Caco-2 (cell line): Measurements from ENCODE around the gene CDH12. TPM values are rescaled to one million over a fixed set of nuclear protein-coding genes. Genes with fewer than 3 reads are reported as not detected.

Experiments
- BruUV-seq: library from RNA; stranded (reverse); fragments of 400-500 nt; replicated peaks from 2 replicates; lab custom pipeline; 2021; lab: Mats Ljungman, UMichigan
- CTCF ChIA-PET: fragments of 300-600 bp; sonication (Branson Sonifier 250); formaldehyde crosslinking; loops from one replicate; lab custom pipeline; 2022; ENCODE audit warnings: antibody characterized with exemption; lab: Charles Lee
- POLR2A ChIA-PET: fragments of 300-600 bp; sonication (Branson Sonifier 250); formaldehyde crosslinking; loops from one replicate; lab custom pipeline; 2022; ENCODE audit warnings: antibody characterized with exemption; lab: Charles Lee
- DNase-seq, 2 experiments: peaks; one replicate each; pipeline versions ENCODE4 v3.0.0 to v3.0.0-alpha.2; 2020 to 2022
- H3K27me3 ChIP-seq: replicated peaks from 2 replicates; pipeline ENCODE4 v1.6.0; 2011; ENCODE audit warnings: low read length; ENCODE audit not compliant: control insufficient read depth, insufficient read depth
- H3K36me3 ChIP-seq: 2 replicates; pipeline ENCODE4 v1.5.1; 2011; ENCODE audit warnings: low read length; ENCODE audit not compliant: control insufficient read depth, insufficient read depth
- H3K4me1 ChIP-seq: fragments of 250-450 bp; sonication (Bioruptor Pico); 2 replicates; pipeline ENCODE4 v1.5.1; 2020; ENCODE audit warnings: mild to moderate bottlenecking
- H3K4me3 ChIP-seq: 2 replicates; pipeline ENCODE4 v1.5.1; 2011; ENCODE audit warnings: low read depth, mild to moderate bottlenecking, control low read depth, low read length
- H3K9me3 ChIP-seq: fragments of 250-450 bp; sonication (Bioruptor Pico); 2 replicates; pipeline ENCODE4 v1.5.1; 2020; ENCODE audit warnings: mild to moderate bottlenecking, moderate library complexity
- H3K27ac Mint-ChIP-seq: one replicate; pipeline ENCODE4 v1.8.0; 2022; ENCODE audit warnings: mixed read lengths; ENCODE audit not compliant: unreplicated experiment
- H3K27me3 Mint-ChIP-seq: one replicate; pipeline ENCODE4 v1.8.0; 2022; ENCODE audit warnings: mixed read lengths; ENCODE audit not compliant: insufficient read depth, unreplicated experiment
- H3K36me3 Mint-ChIP-seq: one replicate; pipeline ENCODE4 v1.8.0; 2022; ENCODE audit warnings: mild to moderate bottlenecking, mixed read lengths; ENCODE audit not compliant: insufficient read depth, unreplicated experiment
- H3K4me1 Mint-ChIP-seq: one replicate; pipeline ENCODE4 v1.8.0; 2022; ENCODE audit warnings: low read depth, mixed read lengths; ENCODE audit not compliant: unreplicated experiment
- H3K4me3 Mint-ChIP-seq: one replicate; pipeline ENCODE4 v1.8.0; 2022; ENCODE audit warnings: mild to moderate bottlenecking, moderate library complexity, mixed read lengths; ENCODE audit not compliant: unreplicated experiment
- H3K9me3 Mint-ChIP-seq: one replicate; pipeline ENCODE4 v1.8.0; 2022; ENCODE audit warnings: mixed read lengths; ENCODE audit not compliant: unreplicated experiment
- intact Hi-C: fragments of 100-400 bp; cut with micrococcal nuclease; formaldehyde crosslinking; loops from one replicate; pipeline ENCODE4 v1.10.0; 2022; ENCODE audit not compliant: unreplicated experiment
- total RNA-seq: library from RNA; stranded (reverse); gene quantifications from 2 replicates; pipeline ENCODE4 v1.2.3, GENCODE V29; 2022
- TF ChIP-seq, protein P1 (sequence below), 2 experiments: fragments of 200-600 bp in 1 of 2; IDR thresholded peaks; 1 replicate in 1 of 2; 2 replicates in 1 of 2; pipeline versions ENCODE4 v1.5.1 to v1.8.0; 2011 to 2022; ENCODE audit warnings: antibody characterized with exemption in 1 of 2, control low read depth in 1 of 2, inconsistent platforms in 1 of 2, low read depth in 1 of 2, low read length in 1 of 2, mild to moderate bottlenecking in 1 of 2, moderate library complexity in 1 of 2; ENCODE audit not compliant: insufficient read depth in 1 of 2, severe bottlenecking in 1 of 2, unreplicated experiment in 1 of 2

The CDH12 gene
- total RNA-seq, 1 experiment from 2014 or later, result not detected

DNA sequence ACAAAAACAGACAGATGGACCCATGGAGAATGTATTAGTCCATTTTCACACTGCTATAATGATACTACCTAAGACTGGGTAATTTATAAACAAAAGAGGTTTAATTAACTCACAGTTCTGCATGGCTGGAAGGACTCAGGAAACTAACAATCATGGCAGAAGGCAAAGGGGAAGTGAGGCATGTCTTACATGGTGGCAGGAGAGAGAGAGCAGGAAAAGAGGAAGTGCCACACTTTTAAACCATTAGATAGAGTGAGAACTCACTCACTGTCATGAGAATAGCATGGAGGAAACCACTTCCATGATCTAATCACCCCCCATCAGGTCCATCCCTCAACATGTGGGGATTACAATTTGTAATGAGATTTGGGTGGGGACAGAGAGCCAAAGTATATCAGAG is 808.9 kb downstream of the CDH12 start:
- no TSS peak for BruUV-seq
- Mint-ChIP-seq H3K36me3 (no peaks in the 10 kb centered on the region), H3K9me3 (no peaks in the 10 kb centered on the region), H3K27ac (no peak overlapping the region), H3K4me3 (no peak overlapping the region), H3K27me3 (no peaks in the 10 kb centered on the region), H3K4me1 (no peaks in the 10 kb centered on the region)
- POLR2A ChIA-PET, result no interaction called here
- Histone ChIP-seq H3K27me3 (no peaks in the 10 kb centered on the region), H3K36me3 (no peaks in the 10 kb centered on the region), H3K4me1 (no peaks in the 10 kb centered on the region), H3K9me3 (no peaks in the 10 kb centered on the region), H3K4me3 (no peak overlapping the region)
- TF ChIP-seq, protein P1, sequence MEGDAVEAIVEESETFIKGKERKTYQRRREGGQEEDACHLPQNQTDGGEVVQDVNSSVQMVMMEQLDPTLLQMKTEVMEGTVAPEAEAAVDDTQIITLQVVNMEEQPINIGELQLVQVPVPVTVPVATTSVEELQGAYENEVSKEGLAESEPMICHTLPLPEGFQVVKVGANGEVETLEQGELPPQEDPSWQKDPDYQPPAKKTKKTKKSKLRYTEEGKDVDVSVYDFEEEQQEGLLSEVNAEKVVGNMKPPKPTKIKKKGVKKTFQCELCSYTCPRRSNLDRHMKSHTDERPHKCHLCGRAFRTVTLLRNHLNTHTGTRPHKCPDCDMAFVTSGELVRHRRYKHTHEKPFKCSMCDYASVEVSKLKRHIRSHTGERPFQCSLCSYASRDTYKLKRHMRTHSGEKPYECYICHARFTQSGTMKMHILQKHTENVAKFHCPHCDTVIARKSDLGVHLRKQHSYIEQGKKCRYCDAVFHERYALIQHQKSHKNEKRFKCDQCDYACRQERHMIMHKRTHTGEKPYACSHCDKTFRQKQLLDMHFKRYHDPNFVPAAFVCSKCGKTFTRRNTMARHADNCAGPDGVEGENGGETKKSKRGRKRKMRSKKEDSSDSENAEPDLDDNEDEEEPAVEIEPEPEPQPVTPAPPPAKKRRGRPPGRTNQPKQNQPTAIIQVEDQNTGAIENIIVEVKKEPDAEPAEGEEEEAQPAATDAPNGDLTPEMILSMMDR (IDR thresholded peaks at IDR 0.05; ENCODE audit: insufficient read depth in 1 of 2, low read depth in 1 of 2, low read length in 1 of 2, severe bottlenecking in 1 of 2, unreplicated experiment in 1 of 2), result no peak
- intact Hi-C loops, result no loop called here
- CTCF ChIA-PET, result no interaction called here
- DNase-seq, result no peak

DNA sequence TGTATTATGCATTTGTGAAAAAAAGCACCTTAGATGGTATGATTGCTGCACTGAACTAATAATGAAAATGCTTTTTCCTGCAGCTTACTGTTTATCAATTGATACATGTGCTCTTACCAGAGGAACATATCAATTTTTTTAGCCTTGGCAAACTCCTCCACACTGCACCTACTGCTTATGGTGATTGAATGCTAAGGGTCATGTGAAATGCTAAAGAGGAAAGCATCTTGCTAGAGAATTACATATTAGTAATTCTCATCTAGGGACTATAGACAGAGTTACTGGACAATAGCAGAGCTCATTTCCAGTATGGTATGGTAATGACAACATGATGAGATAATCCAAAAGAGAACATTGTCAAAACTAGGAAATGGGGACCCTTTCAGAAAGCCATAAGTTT is 817.1 kb downstream of the CDH12 start:
- H3K4me1 Mint-ChIP-seq, result no peaks in the 10 kb centered on the region
- intact Hi-C loops, result no loop called here
- BruUV-seq, result no TSS peak

DNA sequence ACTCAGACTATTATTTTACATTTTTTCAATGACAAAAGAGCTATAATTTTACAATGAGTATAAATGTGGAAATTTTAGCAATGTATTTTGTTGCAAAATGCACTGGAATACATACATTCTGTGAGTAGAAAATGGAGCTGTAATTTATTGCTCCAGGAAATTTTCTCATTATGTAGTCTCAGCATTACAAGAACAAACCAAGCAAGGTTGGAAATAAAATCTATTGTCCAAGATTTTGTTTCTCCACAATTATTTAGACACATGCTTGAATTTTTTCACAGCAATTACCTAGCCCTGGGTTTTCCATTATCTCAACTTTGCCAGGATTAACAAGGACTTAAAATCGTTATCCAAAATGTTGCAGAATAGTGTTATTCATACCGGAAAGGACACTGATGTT is 820.1 kb downstream of the CDH12 start:
- BruUV-seq, result no TSS peak
- DNase-seq, result no peak
- ChIA-PET POLR2A (interaction anchor here (0.7 kb wide), 1 partner anchor 433 kb away, joined by 3 read pairs; no protein-coding TSS in a partner anchor), CTCF (no interaction called here)
- H3K4me3 Mint-ChIP-seq, result no peak overlapping the region
- Histone ChIP-seq H3K36me3 (no peaks in the 10 kb centered on the region), H3K4me1 (no peaks in the 10 kb centered on the region), H3K27me3 (no peaks in the 10 kb centered on the region), H3K4me3 (no peak overlapping the region), H3K9me3 (no peaks in the 10 kb centered on the region)
- intact Hi-C loops, result no loop called here
- no peaks in the 10 kb centered on the region for H3K9me3 Mint-ChIP-seq
- no peak overlapping the region for H3K27ac Mint-ChIP-seq
- H3K36me3 Mint-ChIP-seq, result no peaks in the 10 kb centered on the region
- H3K27me3 Mint-ChIP-seq, result no peaks in the 10 kb centered on the region
- H3K4me1 Mint-ChIP-seq, result no peaks in the 10 kb centered on the region
- TF ChIP-seq, protein P1 (IDR thresholded peaks at IDR 0.05; ENCODE audit: insufficient read depth in 1 of 2, low read depth in 1 of 2, low read length in 1 of 2, severe bottlenecking in 1 of 2, unreplicated experiment in 1 of 2), result no peak

More for the DNA sequence above, 817.1 kb downstream of the CDH12 start:
- no peaks in the 10 kb centered on the region for H3K27me3 ChIP-seq
- H3K27ac Mint-ChIP-seq, result no peak overlapping the region
- ChIA-PET CTCF (no interaction called here), POLR2A (no interaction called here)
- no peaks in the 10 kb centered on the region for H3K36me3 Mint-ChIP-seq
- no peak overlapping the region for H3K4me3 Mint-ChIP-seq
- H3K36me3 ChIP-seq, result no peaks in the 10 kb centered on the region
- no peaks in the 10 kb centered on the region for H3K27me3 Mint-ChIP-seq
- H3K4me3 ChIP-seq, result no peak overlapping the region
- no peak for DNase-seq
- H3K4me1 ChIP-seq, result no peaks in the 10 kb centered on the region
- TF ChIP-seq, protein P1 (IDR thresholded peaks at IDR 0.05; ENCODE audit: insufficient read depth in 1 of 2, low read depth in 1 of 2, low read length in 1 of 2, severe bottlenecking in 1 of 2, unreplicated experiment in 1 of 2), result no peak
- H3K9me3 Mint-ChIP-seq, result no peaks in the 10 kb centered on the region
- H3K9me3 ChIP-seq, result no peaks in the 10 kb centered on the region
